ENCODE measurements around the gene PUS7.
"Not testable (repeated sequence)": the region's sequence is repeated elsewhere in the genome, so short reads cannot be mapped to it uniquely, and the experiment has no call there.

Gene PUS7, protein sequence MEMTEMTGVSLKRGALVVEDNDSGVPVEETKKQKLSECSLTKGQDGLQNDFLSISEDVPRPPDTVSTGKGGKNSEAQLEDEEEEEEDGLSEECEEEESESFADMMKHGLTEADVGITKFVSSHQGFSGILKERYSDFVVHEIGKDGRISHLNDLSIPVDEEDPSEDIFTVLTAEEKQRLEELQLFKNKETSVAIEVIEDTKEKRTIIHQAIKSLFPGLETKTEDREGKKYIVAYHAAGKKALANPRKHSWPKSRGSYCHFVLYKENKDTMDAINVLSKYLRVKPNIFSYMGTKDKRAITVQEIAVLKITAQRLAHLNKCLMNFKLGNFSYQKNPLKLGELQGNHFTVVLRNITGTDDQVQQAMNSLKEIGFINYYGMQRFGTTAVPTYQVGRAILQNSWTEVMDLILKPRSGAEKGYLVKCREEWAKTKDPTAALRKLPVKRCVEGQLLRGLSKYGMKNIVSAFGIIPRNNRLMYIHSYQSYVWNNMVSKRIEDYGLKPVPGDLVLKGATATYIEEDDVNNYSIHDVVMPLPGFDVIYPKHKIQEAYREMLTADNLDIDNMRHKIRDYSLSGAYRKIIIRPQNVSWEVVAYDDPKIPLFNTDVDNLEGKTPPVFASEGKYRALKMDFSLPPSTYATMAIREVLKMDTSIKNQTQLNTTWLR

DNA sequence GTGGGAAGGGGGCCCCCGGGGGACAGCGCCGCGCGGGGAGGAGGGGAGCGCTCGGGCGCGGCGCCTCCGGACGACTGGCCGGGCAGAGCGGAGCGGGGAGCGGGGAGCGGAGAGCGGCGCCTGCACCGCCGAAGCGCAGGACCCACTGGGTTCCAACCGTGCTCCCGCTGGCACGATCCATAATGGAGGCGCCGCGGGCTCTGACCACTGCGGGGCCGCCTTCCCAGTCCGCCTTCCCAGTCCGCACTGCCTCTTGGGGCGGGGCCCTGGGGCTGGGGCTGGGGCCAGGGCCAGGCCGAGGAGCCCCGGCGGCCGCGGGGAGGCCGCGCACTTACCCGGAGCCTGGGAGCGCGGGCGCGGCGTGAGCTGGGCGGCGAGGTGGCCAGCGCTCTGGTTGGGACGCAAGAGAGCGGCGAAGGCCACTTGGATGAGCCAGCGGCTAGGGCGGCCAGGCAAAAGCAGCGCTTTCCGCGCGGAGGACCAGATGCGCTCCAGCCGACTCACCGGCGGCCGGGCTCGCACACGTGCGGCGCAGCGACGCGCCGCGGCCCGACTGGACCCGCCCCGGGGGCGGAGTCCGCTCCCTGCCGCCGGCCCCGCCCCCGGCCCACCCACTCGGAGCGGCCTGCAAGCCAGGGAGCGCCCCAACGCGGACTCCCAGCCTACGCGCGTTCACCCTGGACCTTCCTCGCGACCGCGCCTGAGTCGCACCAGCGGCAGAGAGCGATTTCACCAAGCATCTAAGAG, at the start of gene PUS7:
Gene PUS7 (minus strand): TSS at position 555 of the 747 bp plus-strand sequence. CDS start 13,759 bp downstream, outside the sequence.
- DNase-seq (ENCODE audit: low read depth), result peak; percentile 79

DNA sequence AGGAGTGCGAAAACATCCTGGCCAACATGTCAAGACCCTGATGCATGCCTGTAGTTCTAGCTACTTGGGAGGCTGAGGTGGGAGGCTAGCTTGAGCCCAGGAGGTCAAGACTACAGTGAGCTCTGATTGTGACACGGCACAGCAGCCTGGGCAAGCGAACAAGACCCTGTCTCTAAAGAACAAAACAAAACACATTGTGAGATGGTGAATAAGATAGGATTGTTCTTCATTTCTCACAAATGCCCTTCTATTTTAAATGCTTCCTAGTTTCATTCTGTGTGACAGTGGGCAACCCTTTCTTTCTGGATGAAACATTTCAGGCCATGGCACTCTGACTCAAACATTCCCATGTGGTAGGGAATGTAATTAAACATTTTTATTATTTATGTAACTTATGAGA, 45.8 kb upstream of the PUS7 start:
- no peak for DNase-seq (ENCODE audit: low read depth)

DNA sequence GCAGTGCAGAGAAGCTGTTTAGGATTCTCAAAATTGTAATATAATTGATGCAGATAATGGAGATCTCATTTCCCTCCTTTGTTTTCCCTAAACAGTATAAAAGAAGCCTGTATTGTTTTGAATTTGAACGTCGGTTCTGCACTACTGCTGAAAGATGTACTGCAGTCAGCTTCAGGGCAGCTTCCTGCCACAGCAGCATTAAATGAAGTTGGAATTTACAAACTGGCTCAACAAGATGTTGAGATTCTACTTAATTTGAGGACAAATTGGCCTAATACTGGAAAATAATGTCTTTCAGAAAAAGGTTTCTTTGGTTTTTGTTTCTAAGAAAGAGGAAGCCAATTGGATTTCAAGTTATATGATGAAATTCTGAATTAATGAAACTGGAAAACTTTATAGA, 45.0 kb upstream of the PUS7 start:
- DNase-seq (ENCODE audit: low read depth), result no peak

DNA sequence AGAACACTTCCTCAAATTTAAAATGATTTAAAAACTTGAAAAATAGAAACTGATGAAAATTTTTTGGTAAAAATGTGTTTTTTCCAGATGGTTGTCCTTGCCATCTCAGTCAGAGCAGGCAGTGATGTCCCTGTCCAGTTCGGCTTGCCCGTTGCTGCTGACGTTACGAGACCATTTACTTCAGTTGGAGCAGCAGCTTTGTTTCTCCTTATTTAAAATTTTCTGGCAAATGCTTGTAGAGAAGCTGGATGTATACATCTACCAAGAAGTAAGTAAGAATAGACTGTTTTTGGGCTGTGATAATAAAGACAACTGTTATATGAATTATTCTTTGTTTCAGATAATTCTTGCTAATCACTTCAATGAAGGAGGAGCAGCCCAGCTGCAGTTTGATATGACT, 43.1 kb upstream of the PUS7 start:
- DNase-seq (ENCODE audit: low read depth), result no peak

DNA sequence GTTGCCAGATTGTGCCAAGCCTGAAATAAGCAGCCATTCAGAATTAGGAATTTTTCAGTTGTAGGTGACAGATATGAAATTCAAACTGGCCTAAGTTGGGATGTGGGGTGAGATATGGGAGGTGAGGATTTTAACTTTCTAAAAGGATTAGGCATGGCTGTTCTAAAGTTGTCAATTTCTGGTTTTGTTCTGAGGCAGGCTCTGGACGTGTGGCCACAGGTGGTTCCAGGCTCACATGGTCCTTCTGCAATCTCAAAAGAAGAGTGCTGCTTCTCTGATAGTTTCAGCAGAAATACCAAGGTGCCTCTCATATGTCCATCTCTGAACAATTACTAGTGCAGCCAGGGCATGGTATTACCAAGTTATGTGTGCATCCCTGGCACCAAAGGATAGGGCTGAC, 37.9 kb upstream of the PUS7 start:
- no peak for DNase-seq (ENCODE audit: low read depth)

DNA sequence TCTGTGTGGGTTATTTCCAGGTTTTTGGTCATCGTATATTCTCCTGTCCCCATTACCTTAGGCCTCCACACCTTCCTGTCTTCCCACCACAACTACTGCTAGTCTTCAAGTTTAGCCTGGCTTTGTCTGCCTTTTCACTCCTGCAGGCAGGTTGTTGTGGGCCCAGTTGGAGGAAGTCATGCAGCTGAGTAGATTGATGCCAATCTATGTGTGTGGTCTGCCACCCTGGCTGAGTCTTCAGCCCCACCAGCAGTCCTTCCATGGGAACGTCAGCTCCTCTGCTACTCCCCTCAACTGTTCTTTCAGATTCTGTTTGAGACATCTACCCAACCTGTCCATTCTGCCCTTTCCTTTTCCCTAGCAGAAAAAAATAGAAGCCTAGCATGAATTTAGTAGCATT, 16.3 kb upstream of the PUS7 start:
- DNase-seq (ENCODE audit: low read depth), result no peak

DNA sequence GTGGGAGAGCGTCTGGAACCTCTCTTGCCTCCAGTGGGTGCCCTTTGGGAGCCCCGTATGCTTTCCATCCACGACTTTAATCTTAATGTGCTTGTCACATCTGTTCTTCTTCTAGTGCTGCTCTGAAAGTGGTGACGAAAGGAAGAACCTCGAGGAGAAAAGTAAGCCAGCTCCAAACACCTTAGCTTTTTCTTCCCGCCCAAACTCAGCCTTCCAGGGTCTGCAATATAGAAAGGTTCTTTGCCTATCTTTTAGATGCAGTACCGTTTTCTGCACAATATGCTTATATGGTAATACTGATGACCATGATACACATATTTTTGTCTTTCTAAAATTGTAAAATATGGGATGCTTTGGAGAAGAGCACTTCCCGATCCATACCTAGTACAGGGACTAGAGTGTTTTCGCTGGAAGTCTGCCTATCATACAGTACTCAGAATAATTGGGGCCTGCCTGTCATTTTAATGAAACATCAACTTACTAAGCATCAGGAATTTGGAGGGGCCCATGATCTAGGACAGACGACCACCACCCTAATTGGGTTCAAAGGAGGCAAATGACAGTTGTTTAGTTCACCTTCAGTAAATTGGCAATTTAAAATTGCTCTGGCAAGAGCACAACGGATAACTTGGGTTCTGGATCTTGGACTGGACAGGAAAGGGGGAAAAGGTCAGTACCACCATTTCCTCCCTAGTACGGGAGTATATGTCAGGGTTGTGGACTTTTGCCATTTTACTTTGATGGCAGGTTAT, 10.8 kb upstream of the PUS7 start:
- DNase-seq (ENCODE audit: low read depth), result no peak

DNA sequence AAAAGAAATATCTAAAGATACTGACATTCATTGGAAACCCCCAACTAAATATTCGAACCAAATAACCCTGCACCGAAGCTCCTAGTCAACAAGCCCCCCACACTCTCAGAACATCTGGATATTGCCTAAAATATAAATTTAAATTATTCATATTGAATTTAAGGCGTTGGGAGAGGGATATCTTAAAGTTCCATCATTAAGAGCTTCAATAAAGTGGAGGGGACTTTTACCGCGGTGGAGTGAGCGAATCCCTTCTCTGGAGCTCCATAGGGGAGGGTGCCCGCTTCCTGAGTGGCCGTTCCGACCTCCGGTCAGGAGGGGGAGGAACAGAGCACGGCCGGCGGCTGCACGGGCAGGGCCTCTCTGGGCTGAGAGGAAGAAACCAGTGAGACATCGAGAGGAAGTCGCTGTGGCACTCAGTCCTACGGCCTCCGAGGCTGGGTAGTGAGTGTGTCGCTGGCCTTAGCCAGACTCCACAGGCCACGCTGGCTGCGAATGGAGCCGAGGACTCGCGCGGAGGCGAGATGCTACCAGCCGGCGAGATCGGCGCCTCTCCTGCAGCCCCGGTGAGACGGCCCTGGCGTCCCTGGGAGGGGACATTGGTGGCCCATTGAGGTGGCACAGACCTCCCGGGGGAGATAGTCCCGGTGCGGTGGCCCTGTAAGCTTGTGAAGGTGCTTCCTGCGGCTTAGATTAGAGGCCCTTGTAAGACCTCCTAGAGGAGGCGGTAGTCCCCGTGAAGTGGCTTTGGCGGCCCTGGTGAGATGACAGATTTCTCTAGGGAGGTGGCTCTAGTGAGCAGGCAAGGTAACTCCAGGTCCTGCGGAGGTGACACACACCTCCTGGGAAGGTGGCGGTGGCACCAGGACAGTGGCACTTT, 10.0 kb upstream of the PUS7 start, which contains the start of gene RINT1:
Gene RINT1 (plus strand): TSS at position 410 of the 880 bp plus-strand sequence. CDS start 115 bp downstream, at position 525.
- peak; percentile 82 for DNase-seq (ENCODE audit: low read depth)

DNA sequence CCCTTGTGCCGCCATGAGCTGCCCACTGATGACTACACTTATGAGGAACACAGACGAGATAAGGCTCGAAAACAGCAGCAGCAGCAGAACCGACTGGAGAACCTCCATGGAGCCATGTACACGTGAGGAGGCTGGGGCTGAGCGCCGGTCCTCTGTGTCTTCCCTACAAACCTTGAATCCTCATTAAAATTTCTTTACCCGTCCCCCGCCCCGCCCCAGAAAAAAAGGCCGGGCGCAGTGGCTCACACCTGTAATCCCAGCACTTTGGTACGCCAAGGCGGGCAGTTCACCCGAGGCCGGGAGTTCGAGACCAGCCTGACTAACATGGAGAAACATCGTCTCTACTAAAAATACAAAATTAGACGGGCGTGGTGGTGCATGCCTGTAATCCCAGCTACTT, 8.5 kb upstream of the PUS7 start:
- no peak for DNase-seq (ENCODE audit: low read depth)

DNA sequence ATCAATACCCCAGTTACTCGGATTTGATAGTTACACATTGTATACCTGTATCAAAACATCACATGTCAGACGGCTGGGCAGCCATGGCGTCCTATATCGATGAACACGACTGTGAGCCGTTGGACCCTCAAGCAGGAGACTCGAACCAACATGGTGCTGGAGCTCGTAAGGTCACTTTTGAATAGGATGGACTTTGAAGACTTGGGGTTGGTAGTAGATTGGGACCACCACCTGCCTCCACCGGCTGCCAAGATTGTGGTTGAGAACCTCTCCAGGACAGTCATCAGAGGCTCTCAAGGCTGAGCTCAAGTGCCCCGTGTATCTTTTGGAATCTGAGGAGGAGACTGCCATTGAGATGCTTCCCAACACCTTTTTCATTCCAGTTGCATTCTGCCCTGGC, 8.1 kb upstream of the PUS7 start:
- no peak for DNase-seq (ENCODE audit: low read depth)

DNA sequence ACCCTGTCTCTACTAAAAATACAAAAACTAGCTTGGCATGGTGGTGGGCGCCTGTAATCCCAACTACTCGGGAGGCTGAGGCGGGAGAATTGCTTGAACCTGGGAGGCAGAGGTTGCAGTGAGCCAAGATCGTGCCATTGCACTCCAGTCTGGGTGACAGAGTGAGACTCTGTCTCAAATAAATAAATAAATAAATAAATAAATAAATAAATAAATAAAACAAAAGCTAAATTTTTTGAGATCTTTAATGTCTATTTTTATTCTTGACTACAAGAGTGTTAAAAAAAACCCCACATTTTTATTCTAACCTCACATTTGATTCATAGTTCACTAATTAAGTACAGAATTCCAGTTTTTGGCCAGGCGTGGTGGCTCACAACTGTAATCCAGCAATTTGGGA, 5.7 kb upstream of the PUS7 start:
- not testable (repeated sequence) for DNase-seq (ENCODE audit: low read depth)

DNA sequence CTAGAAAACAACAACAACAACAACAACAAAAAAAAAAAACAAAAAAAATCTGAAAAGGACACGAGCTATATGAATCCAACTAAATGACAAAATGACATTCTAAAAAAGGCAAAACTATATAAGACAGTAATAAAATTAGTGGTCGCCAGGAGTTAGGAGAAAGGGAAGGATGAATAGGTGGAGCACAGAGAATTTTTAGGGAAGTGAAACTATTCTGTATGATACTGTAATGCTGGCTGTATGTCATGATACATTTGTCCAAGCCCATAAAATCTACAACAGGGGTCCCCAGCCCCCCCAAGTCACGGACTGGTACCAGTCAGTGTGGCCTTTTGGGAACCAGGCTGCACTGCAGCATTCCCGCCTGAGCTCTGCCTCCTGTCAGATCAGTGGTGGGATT, 2.8 kb upstream of the PUS7 start:
- DNase-seq (ENCODE audit: low read depth), result no peak

DNA sequence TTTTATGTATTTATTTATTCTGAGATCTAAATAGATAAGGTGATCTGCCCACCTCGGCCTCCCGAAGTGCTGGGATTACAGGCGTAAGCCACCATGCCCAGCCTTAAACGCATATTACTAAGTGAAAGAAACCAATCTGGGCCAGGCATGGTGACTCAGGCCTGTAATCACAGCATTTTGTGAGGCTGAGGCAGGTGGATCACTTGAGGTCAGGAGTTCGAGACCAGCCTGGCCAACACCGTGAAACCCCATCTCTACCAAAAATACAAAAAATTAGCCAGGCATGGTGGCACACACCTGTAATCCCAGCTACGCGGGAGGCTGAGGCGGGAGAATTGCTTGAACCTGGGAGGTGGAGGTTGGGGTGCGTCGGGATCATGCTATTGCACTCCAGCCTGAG, 2.4 kb upstream of the PUS7 start:
- DNase-seq (ENCODE audit: low read depth), result not testable (repeated sequence)

DNA sequence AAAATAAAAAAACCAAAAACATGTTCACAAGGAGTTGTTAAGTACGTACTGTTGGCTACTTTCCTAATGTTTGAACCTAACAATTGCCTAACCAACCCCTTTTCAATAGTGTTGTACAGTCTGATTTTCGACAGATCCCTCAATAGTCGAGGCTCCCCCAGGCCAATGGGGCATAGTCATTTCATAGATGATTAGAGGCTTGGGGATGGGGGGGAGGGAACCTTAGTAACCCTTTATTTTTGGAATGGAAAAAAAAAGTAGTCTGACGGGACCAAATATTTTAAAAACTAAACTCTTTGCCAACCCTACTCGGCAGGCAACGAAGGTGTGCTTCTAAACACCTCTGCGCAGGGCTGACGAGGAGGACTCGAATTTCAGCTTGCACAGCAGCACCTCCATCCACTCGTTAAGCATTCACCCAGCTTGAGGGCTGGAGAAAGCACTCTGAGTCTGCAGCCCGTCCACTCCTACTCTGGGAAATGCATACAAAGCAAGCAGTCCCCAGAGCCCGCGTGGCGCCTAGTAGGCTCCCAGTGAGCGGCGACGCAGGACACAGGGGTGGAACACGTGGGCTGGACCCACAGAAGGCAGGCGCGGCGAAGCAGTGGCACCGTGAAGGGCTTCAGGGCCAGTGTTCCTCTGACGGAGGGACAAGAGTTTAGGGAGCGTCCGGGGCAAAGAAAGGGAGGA, 899 bp downstream of the PUS7 start:
- peak; percentile 24 for DNase-seq (ENCODE audit: low read depth)

DNA sequence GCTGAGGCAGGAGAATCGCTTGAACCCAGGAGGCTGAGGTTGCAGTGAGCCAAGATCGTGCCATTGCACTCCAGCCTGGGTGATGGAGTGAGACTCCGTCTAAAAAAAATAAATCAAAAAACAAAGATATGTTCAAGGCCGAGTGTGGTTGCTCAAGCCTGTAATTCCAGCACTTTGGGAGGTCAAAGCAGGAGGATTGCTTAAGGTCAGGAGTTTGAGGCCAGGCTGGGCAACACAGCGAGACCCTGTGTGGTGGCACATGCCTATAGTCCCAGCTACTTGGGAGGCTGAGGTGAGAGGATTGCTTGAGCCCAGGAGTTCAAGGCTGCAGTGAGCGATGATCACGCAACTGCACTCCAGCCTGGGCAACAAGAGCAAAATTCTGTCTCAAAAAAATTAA, 1.5 kb downstream of the PUS7 start:
- not testable (repeated sequence) for DNase-seq (ENCODE audit: low read depth)

DNA sequence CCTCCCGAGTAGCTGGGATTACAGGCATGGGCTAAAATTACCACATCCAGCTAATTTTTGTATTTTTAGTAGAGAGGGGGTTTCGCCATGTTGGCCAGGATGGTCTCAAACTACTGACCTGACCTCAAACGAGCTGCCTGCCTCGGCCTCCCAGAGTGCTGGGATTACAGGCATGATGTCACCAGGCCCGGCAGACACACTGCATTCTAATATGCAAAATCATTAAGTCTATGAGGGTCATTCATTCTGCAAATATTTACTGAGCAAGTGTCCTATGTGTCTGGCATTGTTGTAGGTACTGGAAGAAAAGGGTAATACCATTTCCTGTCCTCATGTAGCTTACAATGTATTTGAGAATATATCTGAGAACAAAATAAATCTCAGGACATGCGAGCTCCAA, 2.7 kb downstream of the PUS7 start:
- DNase-seq (ENCODE audit: low read depth), result no peak

DNA sequence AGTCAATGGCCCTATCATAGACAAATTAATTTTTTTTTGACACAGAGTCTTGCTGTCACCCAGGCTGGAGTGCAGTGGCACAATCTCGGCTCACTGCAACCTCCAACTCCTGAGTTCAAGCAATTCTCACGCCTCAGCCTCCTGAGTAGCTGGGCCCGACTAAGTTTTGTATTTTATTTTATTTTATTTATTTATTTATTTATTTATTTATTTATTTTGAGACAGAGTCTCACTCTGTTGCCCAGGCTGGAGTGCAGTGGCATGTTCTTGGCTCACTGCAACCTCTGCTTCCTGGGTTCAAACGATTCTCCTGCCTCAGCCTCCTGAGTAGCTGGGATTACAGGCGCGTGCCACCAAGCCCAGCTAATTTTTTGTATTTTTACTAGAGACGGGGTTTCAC, 6.5 kb downstream of the PUS7 start:
- DNase-seq (ENCODE audit: low read depth), result not testable (repeated sequence)

DNA sequence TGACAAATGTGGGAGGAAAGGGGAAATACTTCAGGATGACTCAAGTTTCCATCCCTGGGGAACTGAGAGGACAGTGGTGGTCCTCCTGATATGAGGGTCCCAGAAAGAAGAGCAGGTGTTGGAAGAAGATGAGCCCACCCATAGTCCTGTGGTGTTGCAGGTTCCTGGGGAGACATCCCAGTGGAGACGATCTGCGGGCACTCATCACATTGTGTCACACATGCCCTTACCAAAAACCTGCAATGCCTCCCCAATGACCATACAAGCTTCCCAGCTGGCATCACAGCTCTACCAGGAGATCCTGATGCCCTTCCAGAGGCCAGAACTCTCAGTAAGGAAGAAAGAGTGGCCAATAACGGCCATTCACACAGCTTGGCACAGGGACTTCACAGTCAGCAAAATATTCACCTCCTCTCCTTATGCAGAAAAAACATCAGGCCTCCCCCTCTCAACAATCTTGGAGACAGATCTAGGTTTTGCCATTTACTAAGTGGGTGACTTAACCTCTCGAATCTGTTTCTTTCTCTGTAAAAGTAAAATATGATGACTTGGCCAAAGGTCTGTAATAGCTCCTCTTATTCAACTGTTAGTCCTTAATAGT, 9.0 kb downstream of the PUS7 start:
- DNase-seq (ENCODE audit: low read depth), result no peak

DNA sequence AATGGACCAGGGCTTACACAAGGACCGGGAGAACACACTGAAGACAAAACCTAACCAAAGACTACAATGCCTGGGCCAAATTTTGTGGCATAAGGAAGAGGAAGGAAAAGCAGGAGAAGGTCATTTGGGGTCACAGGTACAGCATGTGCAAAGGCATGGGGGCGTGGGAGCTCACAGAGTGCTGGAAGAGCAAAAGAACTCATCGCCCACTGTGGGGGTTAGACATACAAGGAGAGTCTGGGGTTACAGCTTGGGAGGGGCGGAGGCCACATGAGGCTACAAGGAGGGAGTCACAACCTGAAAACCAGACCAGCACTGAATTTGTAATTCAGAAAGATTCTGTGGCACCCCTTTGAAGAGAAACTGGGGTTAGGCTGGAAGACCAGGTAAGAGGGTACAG, 9.7 kb downstream of the PUS7 start:
- DNase-seq (ENCODE audit: low read depth), result no peak

DNA sequence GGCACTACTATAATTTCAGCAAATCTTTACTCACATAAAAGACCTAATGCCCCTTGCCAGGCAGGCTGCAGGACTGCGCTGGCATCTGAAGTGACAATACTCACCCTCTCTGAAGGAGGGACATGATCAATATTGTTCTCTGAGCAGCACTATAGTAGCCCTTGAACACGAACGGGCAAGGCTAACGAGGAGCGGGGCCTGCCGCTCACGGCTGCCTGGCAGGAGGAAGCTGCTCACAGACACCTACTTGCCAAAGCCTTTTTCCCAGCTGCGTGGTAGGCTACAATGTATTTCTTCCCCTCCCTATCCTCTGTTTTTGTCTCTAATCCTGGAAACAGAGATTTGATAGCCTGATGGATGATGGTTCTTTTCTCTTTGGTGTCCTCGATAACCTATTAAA, 19.9 kb downstream of the PUS7 start:
- no peak for DNase-seq (ENCODE audit: low read depth)
